K562 (cell line): ENCODE measurements around the gene MRPL2. TPM values are rescaled to one million over a fixed set of nuclear protein-coding genes. Genes with fewer than 3 reads are reported as not detected.

Source experiments
- CBX1 ChIP-seq: sonication (generic); IDR thresholded peaks from 2 replicates; pipeline ENCODE4 v1.6.1; 2016; ENCODE audit warnings: antibody characterized with exemption, low read depth, mild to moderate bottlenecking
- CREB1 ChIP-seq, 2 experiments: sonication (generic) in 1 of 2; formaldehyde crosslinking in 1 of 2; IDR thresholded peaks; 2 replicates each; pipeline versions ENCODE4 v1.6.1 to v1.8.0; 2012 to 2022; ENCODE audit warnings: inconsistent platforms in 1 of 2, mild to moderate bottlenecking in 1 of 2, missing genetic modification reagents in 1 of 2, moderate library complexity in 1 of 2
- HMG20A ChIP-seq: fragments of 450-650 bp; formaldehyde crosslinking; conservative IDR thresholded peaks from 2 replicates; pipeline ENCODE4 v1.4.0; 2020; ENCODE audit warnings: mild to moderate bottlenecking, mixed read lengths
- HMGN3 ChIP-seq: IDR thresholded peaks from 2 replicates; pipeline ENCODE4 v1.6.1; 2011; ENCODE audit warnings: borderline replicate concordance, low read depth, mild to moderate bottlenecking, mixed read lengths, low read length; ENCODE audit not compliant: insufficient read length; ENCODE audit errors: extremely low read depth
- HOXB6 ChIP-seq: fragments of 250-450 bp; sonication (Bioruptor Pico); IDR thresholded peaks from 2 replicates; pipeline ENCODE4 v1.5.1; 2022; ENCODE audit warnings: mild to moderate bottlenecking, borderline replicate concordance
- ILF3 ChIP-seq: fragments of 450-650 bp; IDR thresholded peaks from 2 replicates; pipeline ENCODE4 v1.6.1; 2018; ENCODE audit warnings: antibody characterized with exemption, mild to moderate bottlenecking, moderate library complexity, borderline replicate concordance
- JUND ChIP-seq, 2 experiments: IDR thresholded peaks; 2 replicates in 1 of 2; 3 replicates in 1 of 2; pipeline ENCODE4 v1.6.1; 2011; ENCODE audit warnings: borderline replicate concordance in 2 of 2, low read depth in 2 of 2, low read length in 2 of 2, improper control_type of control experiment in 1 of 2, missing biosample characterization in 1 of 2, missing genetic modification characterization in 1 of 2, missing genetic modification reagents in 1 of 2
- TCF7L2 ChIP-seq: fragments of 150-350 bp; IDR thresholded peaks from 2 replicates; pipeline ENCODE4 v1.6.1; 2016; ENCODE audit warnings: low read depth, mild to moderate bottlenecking, low read length, moderate library complexity
- YBX1 ChIP-seq: fragments of 450-650 bp; IDR thresholded peaks from 2 replicates; pipeline ENCODE4 v1.7.1; 2016; ENCODE audit warnings: mild to moderate bottlenecking
- ZNF644 ChIP-seq: fragments of 200-800 bp; sonication (Bioruptor generic); IDR thresholded peaks from 2 replicates; pipeline ENCODE4 v1.6.1; 2016; ENCODE audit warnings: low read depth, missing genetic modification characterization, missing compliant biosample characterization
- polyA plus RNA-seq, 8 experiments: library from polyadenylated mRNA; depleted of rRNA in 4 of 8; stranded (reverse) in 5 of 8; unstranded in 3 of 8; fragments of >200 nt; fragmentation: Nextera tagmentation in 2 of 8; fragmentation: Illumina TruSeq in 1 of 8; extraction: Ambion mirVana in 2 of 8; extraction: Trizol in 1 of 8; gene quantifications; 2 replicates each; pipeline versions ENCODE4 v1.2.1 to v1.2.3, GENCODE V29; 2011 to 2014; ENCODE audit warnings: inconsistent platforms in 1 of 8, missing spikeins in 1 of 8
- total RNA-seq, 7 experiments: library from RNA; depleted of rRNA in 6 of 7; stranded (reverse); fragments of >200 nt in 6 of 7; fragmentation: Illumina TruSeq in 2 of 7; extraction: Trizol in 2 of 7; gene quantifications; 2 replicates each; pipeline versions ENCODE4 v1.2.1 to v1.2.3, GENCODE V29; 2011 to 2021; ENCODE audit warnings: low replicate concordance in 1 of 7
- TF ChIP-seq, protein P1 (sequence below): sonication (generic); formaldehyde crosslinking; IDR thresholded peaks from 2 replicates; pipeline ENCODE4 v1.8.0; 2022; ENCODE audit warnings: missing genetic modification reagents, mild to moderate bottlenecking, borderline replicate concordance
- TF ChIP-seq, protein P2 (sequence below): fragments of 250-450 bp; sonication (Bioruptor Pico); IDR thresholded peaks from 2 replicates; pipeline ENCODE4 v1.4.0; 2020; ENCODE audit warnings: mild to moderate bottlenecking, moderate library complexity
- TF ChIP-seq, protein P3 (sequence below), 2 experiments: fragments of 450-650 bp; conservative IDR thresholded peaks; 2 replicates each; pipeline ENCODE4 v1.6.1; 2017; ENCODE audit warnings: mild to moderate bottlenecking in 2 of 2, moderate library complexity in 2 of 2
- TF ChIP-seq, protein P4 (sequence below): fragments of 250-450 bp; sonication (Bioruptor Pico); IDR thresholded peaks from 2 replicates; pipeline ENCODE4 v1.5.0; 2020; ENCODE audit warnings: mild to moderate bottlenecking

Gene MRPL2
- total and polyA plus RNA-seq, 9 of the 15 experiments (the other 6 are each of a cell fraction or from before 2014, with no cell fraction given) = 63.1 to 262 (median 121) TPM

- TF ChIP-seq CREB1 (IDR thresholded peaks at IDR 0.05) (peak; percentile 71), CREB1 (CRISPR knock-in tag; IDR thresholded peaks at IDR 0.05) (peak; percentile 47; the same call in 1 of the 2 replicates), CBX1 (peak; percentile 65; the same call in 1 of the 2 replicates), ZNF644 (tag) (no peak; the same call in 1 of the 2 replicates), ILF3 (peak; percentile 93; the same call in 1 of the 2 replicates), HMGN3 (peak; percentile 98), YBX1 (no peak), JUND (IDR thresholded peaks at IDR 0.05; ENCODE audit: borderline replicate concordance, low read depth, low read length) (peak; percentile 76), JUND (tag; IDR thresholded peaks at IDR 0.05; ENCODE audit: borderline replicate concordance, low read depth, low read length) (peak; percentile 47; the same call in 1 of the 3 replicates), HOXB6 (CRISPR knock-in tag) (no peak), HMG20A (no peak), TCF7L2 (no peak)
- TF ChIP-seq, protein P1, sequence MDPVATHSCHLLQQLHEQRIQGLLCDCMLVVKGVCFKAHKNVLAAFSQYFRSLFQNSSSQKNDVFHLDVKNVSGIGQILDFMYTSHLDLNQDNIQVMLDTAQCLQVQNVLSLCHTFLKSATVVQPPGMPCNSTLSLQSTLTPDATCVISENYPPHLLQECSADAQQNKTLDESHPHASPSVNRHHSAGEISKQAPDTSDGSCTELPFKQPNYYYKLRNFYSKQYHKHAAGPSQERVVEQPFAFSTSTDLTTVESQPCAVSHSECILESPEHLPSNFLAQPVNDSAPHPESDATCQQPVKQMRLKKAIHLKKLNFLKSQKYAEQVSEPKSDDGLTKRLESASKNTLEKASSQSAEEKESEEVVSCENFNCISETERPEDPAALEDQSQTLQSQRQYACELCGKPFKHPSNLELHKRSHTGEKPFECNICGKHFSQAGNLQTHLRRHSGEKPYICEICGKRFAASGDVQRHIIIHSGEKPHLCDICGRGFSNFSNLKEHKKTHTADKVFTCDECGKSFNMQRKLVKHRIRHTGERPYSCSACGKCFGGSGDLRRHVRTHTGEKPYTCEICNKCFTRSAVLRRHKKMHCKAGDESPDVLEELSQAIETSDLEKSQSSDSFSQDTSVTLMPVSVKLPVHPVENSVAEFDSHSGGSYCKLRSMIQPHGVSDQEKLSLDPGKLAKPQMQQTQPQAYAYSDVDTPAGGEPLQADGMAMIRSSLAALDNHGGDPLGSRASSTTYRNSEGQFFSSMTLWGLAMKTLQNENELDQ (CRISPR knock-in tag) = no peak
- TF ChIP-seq, protein P2, sequence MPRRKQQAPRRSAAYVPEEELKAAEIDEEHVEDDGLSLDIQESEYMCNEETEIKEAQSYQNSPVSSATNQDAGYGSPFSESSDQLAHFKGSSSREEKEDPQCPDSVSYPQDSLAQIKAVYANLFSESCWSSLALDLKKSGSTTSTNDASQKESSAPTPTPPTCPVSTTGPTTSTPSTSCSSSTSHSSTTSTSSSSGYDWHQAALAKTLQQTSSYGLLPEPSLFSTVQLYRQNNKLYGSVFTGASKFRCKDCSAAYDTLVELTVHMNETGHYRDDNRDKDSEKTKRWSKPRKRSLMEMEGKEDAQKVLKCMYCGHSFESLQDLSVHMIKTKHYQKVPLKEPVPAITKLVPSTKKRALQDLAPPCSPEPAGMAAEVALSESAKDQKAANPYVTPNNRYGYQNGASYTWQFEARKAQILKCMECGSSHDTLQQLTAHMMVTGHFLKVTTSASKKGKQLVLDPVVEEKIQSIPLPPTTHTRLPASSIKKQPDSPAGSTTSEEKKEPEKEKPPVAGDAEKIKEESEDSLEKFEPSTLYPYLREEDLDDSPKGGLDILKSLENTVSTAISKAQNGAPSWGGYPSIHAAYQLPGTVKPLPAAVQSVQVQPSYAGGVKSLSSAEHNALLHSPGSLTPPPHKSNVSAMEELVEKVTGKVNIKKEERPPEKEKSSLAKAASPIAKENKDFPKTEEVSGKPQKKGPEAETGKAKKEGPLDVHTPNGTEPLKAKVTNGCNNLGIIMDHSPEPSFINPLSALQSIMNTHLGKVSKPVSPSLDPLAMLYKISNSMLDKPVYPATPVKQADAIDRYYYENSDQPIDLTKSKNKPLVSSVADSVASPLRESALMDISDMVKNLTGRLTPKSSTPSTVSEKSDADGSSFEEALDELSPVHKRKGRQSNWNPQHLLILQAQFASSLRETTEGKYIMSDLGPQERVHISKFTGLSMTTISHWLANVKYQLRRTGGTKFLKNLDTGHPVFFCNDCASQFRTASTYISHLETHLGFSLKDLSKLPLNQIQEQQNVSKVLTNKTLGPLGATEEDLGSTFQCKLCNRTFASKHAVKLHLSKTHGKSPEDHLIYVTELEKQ (CRISPR knock-in tag) = peak; percentile 14; the same call in 1 of the 2 replicates
- TF ChIP-seq, protein P3, sequence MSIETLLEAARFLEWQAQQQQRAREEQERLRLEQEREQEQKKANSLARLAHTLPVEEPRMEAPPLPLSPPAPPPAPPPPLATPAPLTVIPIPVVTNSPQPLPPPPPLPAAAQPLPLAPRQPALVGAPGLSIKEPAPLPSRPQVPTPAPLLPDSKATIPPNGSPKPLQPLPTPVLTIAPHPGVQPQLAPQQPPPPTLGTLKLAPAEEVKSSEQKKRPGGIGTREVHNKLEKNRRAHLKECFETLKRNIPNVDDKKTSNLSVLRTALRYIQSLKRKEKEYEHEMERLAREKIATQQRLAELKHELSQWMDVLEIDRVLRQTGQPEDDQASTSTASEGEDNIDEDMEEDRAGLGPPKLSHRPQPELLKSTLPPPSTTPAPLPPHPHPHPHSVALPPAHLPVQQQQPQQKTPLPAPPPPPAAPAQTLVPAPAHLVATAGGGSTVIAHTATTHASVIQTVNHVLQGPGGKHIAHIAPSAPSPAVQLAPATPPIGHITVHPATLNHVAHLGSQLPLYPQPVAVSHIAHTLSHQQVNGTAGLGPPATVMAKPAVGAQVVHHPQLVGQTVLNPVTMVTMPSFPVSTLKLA (conservative IDR thresholded peaks at IDR 0.05) = peak; percentile 67 to 84
- TF ChIP-seq, protein P4, sequence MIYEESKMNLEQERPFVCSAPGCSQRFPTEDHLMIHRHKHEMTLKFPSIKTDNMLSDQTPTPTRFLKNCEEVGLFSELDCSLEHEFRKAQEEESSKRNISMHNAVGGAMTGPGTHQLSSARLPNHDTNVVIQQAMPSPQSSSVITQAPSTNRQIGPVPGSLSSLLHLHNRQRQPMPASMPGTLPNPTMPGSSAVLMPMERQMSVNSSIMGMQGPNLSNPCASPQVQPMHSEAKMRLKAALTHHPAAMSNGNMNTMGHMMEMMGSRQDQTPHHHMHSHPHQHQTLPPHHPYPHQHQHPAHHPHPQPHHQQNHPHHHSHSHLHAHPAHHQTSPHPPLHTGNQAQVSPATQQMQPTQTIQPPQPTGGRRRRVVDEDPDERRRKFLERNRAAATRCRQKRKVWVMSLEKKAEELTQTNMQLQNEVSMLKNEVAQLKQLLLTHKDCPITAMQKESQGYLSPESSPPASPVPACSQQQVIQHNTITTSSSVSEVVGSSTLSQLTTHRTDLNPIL (CRISPR knock-in tag) = peak; percentile 81; the same call in 1 of the 2 replicates
Measured at GRCh38 chr6:43053545-43054205, 5.6 kb downstream of the MRPL2 start, which contains the start of gene CUL7 (continued).
